Mucosa of stomach (tissue), 1 donor: ENCODE data around the gene ALDH3B2.
"Not testable (repeated sequence)": the region's sequence is repeated elsewhere in the genome, so short reads cannot be mapped to it uniquely, and the experiment has no call there.

ENCODE experiments used
- H3K27me3 ChIP-seq: one replicate; pipeline ENCODE4 v1.7.0; 2013; ENCODE audit warnings: mild to moderate bottlenecking, low read length; ENCODE audit not compliant: control insufficient read depth, insufficient read depth
- H3K36me3 ChIP-seq: one replicate; pipeline ENCODE4 v1.7.0; 2013; ENCODE audit warnings: low read length; ENCODE audit not compliant: control insufficient read depth, insufficient read depth
- H3K4me1 ChIP-seq: one replicate; pipeline ENCODE4 v1.7.0; 2013; ENCODE audit warnings: mild to moderate bottlenecking, low read length; ENCODE audit not compliant: control insufficient read depth, insufficient read depth
- H3K4me3 ChIP-seq: one replicate; pipeline ENCODE4 v1.7.0; 2013; ENCODE audit warnings: low read length
- H3K9ac ChIP-seq: one replicate; pipeline ENCODE4 v1.7.0; 2013; ENCODE audit warnings: mild to moderate bottlenecking, low read length, moderate library complexity
- H3K9me3 ChIP-seq: one replicate; pipeline ENCODE4 v1.7.0; 2013; ENCODE audit warnings: mild to moderate bottlenecking, low read length, moderate library complexity; ENCODE audit not compliant: control insufficient read depth
- donor health status: Pancreatic carcinoma.

Gene ALDH3B2, protein sequence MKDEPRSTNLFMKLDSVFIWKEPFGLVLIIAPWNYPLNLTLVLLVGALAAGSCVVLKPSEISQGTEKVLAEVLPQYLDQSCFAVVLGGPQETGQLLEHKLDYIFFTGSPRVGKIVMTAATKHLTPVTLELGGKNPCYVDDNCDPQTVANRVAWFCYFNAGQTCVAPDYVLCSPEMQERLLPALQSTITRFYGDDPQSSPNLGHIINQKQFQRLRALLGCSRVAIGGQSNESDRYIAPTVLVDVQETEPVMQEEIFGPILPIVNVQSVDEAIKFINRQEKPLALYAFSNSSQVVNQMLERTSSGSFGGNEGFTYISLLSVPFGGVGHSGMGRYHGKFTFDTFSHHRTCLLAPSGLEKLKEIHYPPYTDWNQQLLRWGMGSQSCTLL

DNA sequence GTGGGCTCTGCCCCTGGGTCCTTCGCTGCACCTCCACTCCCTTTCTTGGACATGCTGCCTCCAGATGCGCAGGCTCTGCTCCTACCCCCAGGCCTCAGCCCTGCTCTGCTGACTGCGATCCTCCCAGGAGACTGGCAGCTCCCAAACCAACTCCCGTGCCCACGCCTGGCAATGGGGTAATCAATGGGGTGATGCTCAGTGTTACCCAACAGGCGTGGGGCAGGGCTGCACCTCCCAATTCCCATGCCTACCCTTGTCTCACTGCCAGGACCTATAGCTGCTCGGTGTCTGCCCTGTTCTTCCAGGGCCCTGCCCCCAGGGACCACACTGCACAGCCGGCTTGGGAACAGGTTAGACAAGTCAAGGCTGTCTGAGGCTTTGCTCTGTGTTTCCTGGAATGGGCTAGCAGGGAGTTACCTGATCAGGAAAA is at the start of gene ALDH3B2:
TSS of gene ALDH3B2 (minus strand) at position 182 of the 430 bp plus-strand sequence. CDS start 7,688 bp downstream, outside the sequence.
- Histone ChIP-seq H3K9me3 (no peaks in the 10 kb centered on the region), H3K36me3 (no peaks in the 10 kb centered on the region), H3K9ac (peak within 1 kb of the TSS; percentile 6), H3K4me3 (no peak within 1 kb of the TSS), H3K27me3 (no peaks in the 10 kb centered on the region), H3K4me1 (peaks cover 21% of the 10 kb centered on the region)

GRCh38 chr11:67723036-67723435 is 48.6 kb upstream of the ALDH3B2 start:
- not testable (repeated sequence) for H3K27me3 ChIP-seq, H3K9me3 ChIP-seq, H3K9ac ChIP-seq, H3K36me3 ChIP-seq, H3K4me1 ChIP-seq, H3K4me3 ChIP-seq

DNA sequence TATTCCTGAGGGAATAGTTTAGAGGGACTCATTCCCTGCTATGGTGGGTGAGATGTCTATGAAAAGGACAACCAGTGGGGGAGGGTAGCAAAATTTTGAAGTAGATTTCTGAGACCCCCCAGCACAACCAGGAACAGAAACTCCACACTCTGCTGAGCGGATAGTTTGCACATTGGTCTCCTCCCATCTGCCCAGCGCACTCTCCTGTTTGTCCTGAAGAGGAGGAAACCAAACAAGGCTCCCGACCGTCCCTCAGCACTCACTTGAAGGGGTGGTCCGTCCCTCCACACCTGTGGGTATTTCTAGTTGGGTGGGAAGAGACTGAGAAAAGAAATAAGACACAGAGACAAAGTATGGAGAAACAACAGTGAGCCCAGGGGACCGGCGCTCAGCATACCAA is 41.8 kb upstream of the ALDH3B2 start:
- not testable (repeated sequence) for H3K9ac ChIP-seq, H3K4me3 ChIP-seq, H3K36me3 ChIP-seq, H3K9me3 ChIP-seq, H3K27me3 ChIP-seq, H3K4me1 ChIP-seq

DNA sequence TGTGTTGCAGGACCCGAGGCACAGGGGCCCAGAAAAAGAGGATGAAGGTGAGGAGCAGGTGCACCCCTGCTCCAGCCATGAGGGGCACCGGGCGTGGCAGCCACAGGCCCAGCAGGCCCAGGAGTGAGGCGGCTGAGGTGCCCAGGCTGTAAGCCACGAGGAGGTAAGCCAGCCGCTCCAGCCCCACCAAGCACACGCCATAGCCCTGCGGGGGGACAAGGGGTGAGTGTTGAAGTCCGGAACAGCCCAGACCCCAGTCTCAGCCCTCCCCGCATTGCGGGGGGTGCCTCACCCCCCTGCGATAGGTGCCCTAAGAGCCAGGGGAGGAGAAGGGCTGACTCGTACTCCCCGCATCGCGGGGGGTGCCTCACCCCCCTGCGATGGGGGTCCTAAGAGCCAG is 41.4 kb upstream of the ALDH3B2 start:
- H3K36me3 ChIP-seq, H3K27me3 ChIP-seq, H3K9me3 ChIP-seq, H3K4me3 ChIP-seq, H3K9ac ChIP-seq, H3K4me1 ChIP-seq: not testable (repeated sequence)

- not testable (repeated sequence) for H3K27me3 ChIP-seq, H3K9me3 ChIP-seq, H3K36me3 ChIP-seq, H3K4me3 ChIP-seq, H3K9ac ChIP-seq, H3K4me1 ChIP-seq
These were observed 39.6 kb upstream of the ALDH3B2 start for GRCh38 chr11:67713892-67714509.

DNA sequence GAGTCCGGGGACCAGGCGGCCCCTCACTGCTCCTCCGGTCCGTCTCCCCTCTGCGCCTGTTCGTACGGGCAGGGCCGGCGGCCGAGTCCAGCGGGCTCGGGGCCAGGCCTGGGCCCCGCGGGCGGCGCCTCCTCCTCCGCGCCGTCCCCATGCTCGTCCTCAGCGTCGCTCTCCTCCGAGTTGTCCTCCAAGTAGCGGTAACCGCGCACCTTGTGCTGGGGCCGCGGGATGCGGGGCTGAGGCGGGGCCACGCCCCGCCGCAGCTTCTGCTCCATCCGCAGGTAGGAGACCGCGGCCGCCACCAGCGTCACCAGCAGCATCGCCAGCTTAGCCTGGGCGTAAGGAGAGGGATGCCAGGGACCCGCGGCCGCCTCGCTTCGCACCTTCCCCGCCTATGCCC is 37.3 kb upstream of the ALDH3B2 start:
- not testable (repeated sequence) for H3K9ac ChIP-seq, H3K36me3 ChIP-seq, H3K4me3 ChIP-seq

GRCh38 chr11:67711212-67711611 is 36.8 kb upstream of the ALDH3B2 start:
- H3K9ac ChIP-seq, H3K36me3 ChIP-seq, H3K27me3 ChIP-seq, H3K4me3 ChIP-seq, H3K9me3 ChIP-seq, H3K4me1 ChIP-seq: not testable (repeated sequence)

More for the DNA sequence above, 37.3 kb upstream of the ALDH3B2 start:
- not testable (repeated sequence) for H3K9me3 ChIP-seq, H3K27me3 ChIP-seq, H3K4me1 ChIP-seq

DNA sequence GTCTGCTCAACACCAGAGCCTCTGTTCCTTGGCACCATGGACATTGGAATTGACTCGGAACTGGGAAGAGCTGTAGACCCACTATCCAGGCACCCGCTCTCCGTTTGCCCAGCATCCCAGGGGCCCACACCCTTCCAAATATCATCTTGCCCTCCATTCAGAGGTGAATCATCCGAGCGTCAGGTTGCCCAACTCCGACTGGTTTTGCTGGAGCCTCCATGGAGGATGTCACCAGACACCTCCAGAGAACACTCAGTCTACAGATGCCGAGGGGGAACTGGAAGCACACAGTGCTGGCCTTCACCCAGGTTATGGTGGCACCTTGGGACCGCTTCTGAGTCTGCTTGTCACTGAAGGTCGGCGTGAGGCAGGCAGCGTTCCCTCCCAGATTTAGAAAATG is 35.4 kb upstream of the ALDH3B2 start:
- H3K27me3 ChIP-seq, H3K4me3 ChIP-seq, H3K9ac ChIP-seq, H3K4me1 ChIP-seq, H3K36me3 ChIP-seq, H3K9me3 ChIP-seq: not testable (repeated sequence)

- H3K36me3 ChIP-seq = no peaks in the 10 kb centered on the region
- H3K27me3 ChIP-seq = no peaks in the 10 kb centered on the region
- no peaks in the 10 kb centered on the region for H3K9me3 ChIP-seq
- peaks cover 10% of the 10 kb centered on the region for H3K4me1 ChIP-seq
- no peak overlapping the region for H3K9ac ChIP-seq
- no peak overlapping the region for H3K4me3 ChIP-seq
These were observed 30.8 kb upstream of the ALDH3B2 start for GRCh38 chr11:67705264-67705663.

DNA sequence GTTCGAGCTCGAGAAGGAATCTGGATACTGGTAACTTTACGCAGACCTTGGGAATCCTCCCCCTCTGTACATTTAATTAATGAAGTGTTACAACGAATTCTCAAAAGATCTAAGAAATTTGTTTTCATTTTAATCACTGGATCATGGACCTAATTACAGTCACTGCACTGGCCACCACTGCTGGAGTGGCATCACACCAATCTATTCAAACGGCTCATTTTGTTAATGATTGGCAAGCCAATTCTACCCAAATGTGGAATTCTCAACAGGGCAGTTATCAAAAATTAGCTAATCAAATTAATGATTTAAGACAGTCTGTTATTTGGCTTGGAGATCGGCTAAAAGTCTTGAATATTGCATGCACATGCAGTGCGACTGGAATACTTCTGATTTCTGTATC is 30.1 kb upstream of the ALDH3B2 start:
- peaks cover 17% of the 10 kb centered on the region for H3K4me1 ChIP-seq
- H3K9ac ChIP-seq = no peak overlapping the region
- H3K36me3 ChIP-seq = no peaks in the 10 kb centered on the region
- H3K9me3 ChIP-seq = no peaks in the 10 kb centered on the region
- H3K4me3 ChIP-seq = no peak overlapping the region
- H3K27me3 ChIP-seq = no peaks in the 10 kb centered on the region

- not testable (repeated sequence) for H3K9me3 ChIP-seq, H3K9ac ChIP-seq, H3K4me3 ChIP-seq, H3K36me3 ChIP-seq, H3K27me3 ChIP-seq
- peaks cover 22% of the 10 kb centered on the region for H3K4me1 ChIP-seq
These were observed 29.3 kb upstream of the ALDH3B2 start for GRCh38 chr11:67703709-67704108.

GRCh38 chr11:67700548-67701262 is 26.3 kb upstream of the ALDH3B2 start:
- no peaks in the 10 kb centered on the region for H3K27me3 ChIP-seq
- H3K36me3 ChIP-seq = no peaks in the 10 kb centered on the region
- no peak overlapping the region for H3K9ac ChIP-seq
- no peak overlapping the region for H3K4me3 ChIP-seq
- H3K4me1 ChIP-seq = peaks cover 22% of the 10 kb centered on the region
- no peaks in the 10 kb centered on the region for H3K9me3 ChIP-seq
